ENCODE measurements around the gene TP53I11. TPM values are rescaled to one million over a fixed set of nuclear protein-coding genes. Genes with fewer than 3 reads are reported as not detected.
A peak's percentile ranks its signal among the peaks of the same experiment; 100 is the strongest.

Gene TP53I11
- polyA plus RNA-seq, 3 donors: 11.0 to 13.2 (median 11.3) TPM

DNA sequence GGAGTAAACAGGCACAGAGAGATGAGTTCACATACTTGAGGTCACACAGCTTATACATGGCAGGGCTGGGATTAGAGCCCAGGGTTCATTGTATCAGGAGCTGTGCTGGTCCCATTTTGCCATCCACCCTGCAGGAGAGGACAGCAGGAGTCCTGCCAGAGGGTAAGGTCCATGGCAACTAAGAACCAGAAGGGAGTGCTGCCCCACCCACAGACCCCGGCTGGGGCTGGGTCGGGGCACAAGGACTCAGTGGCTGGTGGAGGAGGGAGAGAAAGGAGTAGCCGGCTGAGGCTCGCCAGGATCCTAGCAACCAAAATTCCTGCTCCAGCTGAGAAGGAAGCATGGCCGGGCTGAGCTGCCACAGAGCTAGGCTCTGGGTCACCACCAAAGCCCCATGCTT, 25.9 kb upstream of the TP53I11 start:
- WGBS (ENCODE audit: insufficient coverage): 95% methylated on average over 4 of the region's 5 CpGs
- no peak overlapping the region for H2AFZ ChIP-seq (ENCODE audit: insufficient read depth, low read depth, low read length, poor library complexity, severe bottlenecking)
- Mint-ChIP-seq H3K36me3 (no peaks in the 10 kb centered on the region), H3K27me3 (ENCODE audit: low read depth in 3 of 3) (peaks cover 3 to 7% (median 5%) of the 10 kb centered on the region in 3 donors), H3K27ac (no peak overlapping the region), H3K9me3 (peaks cover 0 to 2% (median 0%) of the 10 kb centered on the region in 7 donors), H3K4me3 (no peak overlapping the region), H3K4me1 (peaks cover 11% of the 10 kb centered on the region)
- H3K4me2 ChIP-seq (replicated peaks; ENCODE audit: extremely low read depth, low read length, poor library complexity, severe bottlenecking): no peak overlapping the region
- TF ChIP-seq, protein P1, sequence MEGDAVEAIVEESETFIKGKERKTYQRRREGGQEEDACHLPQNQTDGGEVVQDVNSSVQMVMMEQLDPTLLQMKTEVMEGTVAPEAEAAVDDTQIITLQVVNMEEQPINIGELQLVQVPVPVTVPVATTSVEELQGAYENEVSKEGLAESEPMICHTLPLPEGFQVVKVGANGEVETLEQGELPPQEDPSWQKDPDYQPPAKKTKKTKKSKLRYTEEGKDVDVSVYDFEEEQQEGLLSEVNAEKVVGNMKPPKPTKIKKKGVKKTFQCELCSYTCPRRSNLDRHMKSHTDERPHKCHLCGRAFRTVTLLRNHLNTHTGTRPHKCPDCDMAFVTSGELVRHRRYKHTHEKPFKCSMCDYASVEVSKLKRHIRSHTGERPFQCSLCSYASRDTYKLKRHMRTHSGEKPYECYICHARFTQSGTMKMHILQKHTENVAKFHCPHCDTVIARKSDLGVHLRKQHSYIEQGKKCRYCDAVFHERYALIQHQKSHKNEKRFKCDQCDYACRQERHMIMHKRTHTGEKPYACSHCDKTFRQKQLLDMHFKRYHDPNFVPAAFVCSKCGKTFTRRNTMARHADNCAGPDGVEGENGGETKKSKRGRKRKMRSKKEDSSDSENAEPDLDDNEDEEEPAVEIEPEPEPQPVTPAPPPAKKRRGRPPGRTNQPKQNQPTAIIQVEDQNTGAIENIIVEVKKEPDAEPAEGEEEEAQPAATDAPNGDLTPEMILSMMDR (IDR thresholded peaks at IDR 0.05): no peak
- no peaks in the 10 kb centered on the region for H3K9me3 ChIP-seq (replicated peaks in 1 of 2; ENCODE audit: control insufficient read depth in 1 of 2, insufficient read depth in 1 of 2, low read length in 2 of 2)
- no peak overlapping the region for H3K4me3 ChIP-seq (replicated peaks in 1 of 3; ENCODE audit: low read depth in 2 of 3, low read length in 3 of 3)
- peaks cover 10 to 13% of the 10 kb centered on the region in 2 donors for H3K4me1 ChIP-seq (ENCODE audit: control insufficient read depth in 1 of 2, insufficient read depth in 2 of 2, low read length in 2 of 2)
- no peaks in the 10 kb centered on the region for H3K36me3 ChIP-seq (replicated peaks in 1 of 2; ENCODE audit: control insufficient read depth in 1 of 2, insufficient read depth in 2 of 2, low read length in 2 of 2)
- H4K20me1 ChIP-seq (ENCODE audit: insufficient read depth, low read length): no peaks in the 10 kb centered on the region
- intact Hi-C loops (cut with micrococcal nuclease): no loop called here
- no peaks in the 10 kb centered on the region for H3K27me3 ChIP-seq (ENCODE audit: control insufficient read depth in 2 of 2, insufficient read depth in 2 of 2, low read length in 2 of 2)
- H3K27ac ChIP-seq (ENCODE audit: low read depth in 1 of 2, low read length in 2 of 2): no peak overlapping the region
- DNase-seq: no peak
- H3K79me2 ChIP-seq (ENCODE audit: insufficient read depth, low read length): no peaks in the 10 kb centered on the region
- H3K9ac ChIP-seq (ENCODE audit: insufficient read depth, low read length, poor library complexity, severe bottlenecking): no peak overlapping the region

DNA sequence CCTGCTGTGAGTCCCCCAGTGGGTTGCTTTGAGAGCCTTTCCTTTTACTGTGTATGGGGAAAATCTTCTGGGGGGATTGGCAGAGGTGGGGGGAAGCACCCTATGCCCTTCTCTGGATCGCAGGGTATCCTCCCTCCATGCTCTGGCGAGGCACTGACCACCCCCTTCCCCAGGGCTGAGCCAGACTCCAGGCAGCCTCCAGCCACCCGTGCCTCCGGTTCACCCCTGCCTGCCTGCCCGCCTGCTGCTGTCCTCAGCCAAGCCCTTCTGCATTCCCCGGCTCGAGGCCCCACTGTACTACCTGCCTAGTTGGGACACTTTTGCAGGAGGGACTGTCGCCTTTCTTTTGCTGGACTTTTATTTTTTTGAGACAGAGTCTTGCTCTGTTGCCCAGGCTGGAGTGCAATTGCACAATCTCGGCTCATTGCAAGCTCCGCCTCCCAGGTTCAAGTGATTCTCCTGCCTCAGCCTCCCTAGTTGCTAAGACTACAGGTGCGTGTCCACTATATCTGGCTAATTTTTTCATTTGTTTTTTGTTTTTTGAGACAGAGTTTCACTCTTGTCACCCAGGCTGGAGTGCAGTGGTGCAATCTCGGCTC, 23.8 kb upstream of the TP53I11 start:
- H3K4me2 ChIP-seq (replicated peaks; ENCODE audit: extremely low read depth, low read length, poor library complexity, severe bottlenecking): no peak overlapping the region
- no peaks in the 10 kb centered on the region for H3K79me2 ChIP-seq (ENCODE audit: insufficient read depth, low read length)
- no peak overlapping the region for H3K9ac ChIP-seq (ENCODE audit: insufficient read depth, low read length, poor library complexity, severe bottlenecking)
- Mint-ChIP-seq H3K27ac (peak overlapping the region in 2 of 7 donors; percentile 16 to 38), H3K4me3 (no peak overlapping the region), H3K4me1 (peaks cover 27% of the 10 kb centered on the region), H3K27me3 (ENCODE audit: low read depth in 3 of 3) (peaks cover 3 to 6% (median 3%) of the 10 kb centered on the region in 3 donors), H3K36me3 (no peaks in the 10 kb centered on the region), H3K9me3 (peaks cover 0 to 2% (median 0%) of the 10 kb centered on the region in 7 donors)
- no peaks in the 10 kb centered on the region for H3K9me3 ChIP-seq (replicated peaks in 1 of 2; ENCODE audit: control insufficient read depth in 1 of 2, insufficient read depth in 1 of 2, low read length in 2 of 2)
- no peaks in the 10 kb centered on the region for H4K20me1 ChIP-seq (ENCODE audit: insufficient read depth, low read length)
- TF ChIP-seq, protein P1 (IDR thresholded peaks at IDR 0.05): no peak
- H3K27me3 ChIP-seq (ENCODE audit: control insufficient read depth in 2 of 2, insufficient read depth in 2 of 2, low read length in 2 of 2): no peaks in the 10 kb centered on the region
- peaks cover 28 to 34% of the 10 kb centered on the region in 2 donors for H3K4me1 ChIP-seq (ENCODE audit: control insufficient read depth in 1 of 2, insufficient read depth in 2 of 2, low read length in 2 of 2)
- WGBS (ENCODE audit: insufficient coverage): 88% methylated on average over 10 of the region's 12 CpGs
- H3K4me3 ChIP-seq (replicated peaks in 1 of 3; ENCODE audit: low read depth in 2 of 3, low read length in 3 of 3): no peak overlapping the region
- intact Hi-C loops (cut with micrococcal nuclease): no loop called here
- H3K27ac ChIP-seq (ENCODE audit: low read depth in 1 of 2, low read length in 2 of 2): no peak overlapping the region
- H2AFZ ChIP-seq (ENCODE audit: insufficient read depth, low read depth, low read length, poor library complexity, severe bottlenecking): no peak overlapping the region
- no peaks in the 10 kb centered on the region for H3K36me3 ChIP-seq (replicated peaks in 1 of 2; ENCODE audit: control insufficient read depth in 1 of 2, insufficient read depth in 2 of 2, low read length in 2 of 2)
- DNase-seq: no peak
